NT2/D1 (cell line): Measurements from ENCODE around the gene MTMR1.

Source experiments
- YY1 ChIP-seq: IDR thresholded peaks from 2 replicates; pipeline ENCODE4 v1.6.1; 2011; ENCODE audit not compliant: insufficient read length, insufficient read depth
- ZNF274 ChIP-seq: IDR thresholded peaks from 2 replicates; pipeline ENCODE4 v1.6.1; 2011; ENCODE audit warnings: mild to moderate bottlenecking, low read depth, low read length

DNA sequence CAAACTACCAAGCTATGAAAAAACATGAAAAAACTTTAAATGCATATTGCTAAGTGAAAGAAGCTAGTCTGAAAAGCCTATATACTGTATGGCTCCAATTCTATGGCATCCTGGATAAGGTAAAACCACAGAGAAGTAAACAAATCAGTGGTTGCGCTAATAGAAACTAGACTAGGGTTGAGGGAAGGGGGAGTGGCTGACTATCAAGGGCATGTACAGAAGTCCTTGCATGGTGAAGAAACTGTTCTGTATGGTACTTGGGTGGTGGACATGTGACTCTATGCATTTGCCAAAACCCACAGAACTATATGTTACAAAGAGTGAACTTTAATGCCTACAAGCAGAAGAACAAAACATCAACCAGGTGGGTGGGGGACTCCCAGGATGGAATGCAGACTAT is 96.8 kb downstream of the MTMR1 start:
- TF ChIP-seq ZNF274 (no peak), YY1 (no peak)
